GM06990 (cell line): ENCODE measurements around the gene LAMB1.

Source experiments
- DNase-seq: peaks from one replicate; pipeline ENCODE4 v3.0.0-alpha.2; 2011; ENCODE audit not compliant: insufficient read length; ENCODE audit errors: extremely low read depth
- H3K27me3 ChIP-seq: replicated peaks from 2 replicates; pipeline ENCODE4 v1.6.0; 2011; ENCODE audit warnings: low read length; ENCODE audit not compliant: control insufficient read depth, insufficient read depth
- H3K36me3 ChIP-seq: 2 replicates; pipeline ENCODE4 v1.5.1; 2011; ENCODE audit warnings: low read length; ENCODE audit not compliant: control insufficient read depth, insufficient read depth
- H3K4me3 ChIP-seq: replicated peaks from 2 replicates; pipeline ENCODE4 v1.5.1; 2011; ENCODE audit warnings: low read depth, mild to moderate bottlenecking, control low read depth, low read length
- TF ChIP-seq, protein P1 (sequence below): IDR thresholded peaks from 2 replicates; pipeline ENCODE4 v1.5.1; 2011; ENCODE audit warnings: low read length, control low read depth, mild to moderate bottlenecking, inconsistent platforms; ENCODE audit not compliant: insufficient read depth, poor library complexity, severe bottlenecking

The LAMB1 gene

DNA sequence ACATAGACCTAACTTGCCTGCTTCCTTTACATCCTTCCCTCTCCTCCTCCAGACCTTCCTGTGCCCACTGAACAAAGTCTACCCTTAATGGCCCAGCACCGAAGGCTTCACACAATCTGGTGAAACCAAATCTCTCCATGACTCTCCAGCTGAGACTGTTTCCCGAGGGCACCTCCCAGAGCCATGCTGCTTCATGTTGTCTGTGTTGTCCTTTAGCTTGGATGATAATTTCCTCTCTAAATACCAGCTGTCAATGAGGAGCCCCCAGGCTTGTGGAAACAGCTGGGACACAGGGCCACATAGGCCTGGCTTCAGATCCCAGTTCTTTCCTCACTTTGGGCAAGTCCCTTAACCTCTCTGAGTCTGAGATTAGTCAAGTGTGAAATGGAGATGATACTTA is 57.6 kb downstream of the LAMB1 start:
- H3K36me3 ChIP-seq: no peaks in the 10 kb centered on the region
- TF ChIP-seq, protein P1, sequence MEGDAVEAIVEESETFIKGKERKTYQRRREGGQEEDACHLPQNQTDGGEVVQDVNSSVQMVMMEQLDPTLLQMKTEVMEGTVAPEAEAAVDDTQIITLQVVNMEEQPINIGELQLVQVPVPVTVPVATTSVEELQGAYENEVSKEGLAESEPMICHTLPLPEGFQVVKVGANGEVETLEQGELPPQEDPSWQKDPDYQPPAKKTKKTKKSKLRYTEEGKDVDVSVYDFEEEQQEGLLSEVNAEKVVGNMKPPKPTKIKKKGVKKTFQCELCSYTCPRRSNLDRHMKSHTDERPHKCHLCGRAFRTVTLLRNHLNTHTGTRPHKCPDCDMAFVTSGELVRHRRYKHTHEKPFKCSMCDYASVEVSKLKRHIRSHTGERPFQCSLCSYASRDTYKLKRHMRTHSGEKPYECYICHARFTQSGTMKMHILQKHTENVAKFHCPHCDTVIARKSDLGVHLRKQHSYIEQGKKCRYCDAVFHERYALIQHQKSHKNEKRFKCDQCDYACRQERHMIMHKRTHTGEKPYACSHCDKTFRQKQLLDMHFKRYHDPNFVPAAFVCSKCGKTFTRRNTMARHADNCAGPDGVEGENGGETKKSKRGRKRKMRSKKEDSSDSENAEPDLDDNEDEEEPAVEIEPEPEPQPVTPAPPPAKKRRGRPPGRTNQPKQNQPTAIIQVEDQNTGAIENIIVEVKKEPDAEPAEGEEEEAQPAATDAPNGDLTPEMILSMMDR: no peak

DNA sequence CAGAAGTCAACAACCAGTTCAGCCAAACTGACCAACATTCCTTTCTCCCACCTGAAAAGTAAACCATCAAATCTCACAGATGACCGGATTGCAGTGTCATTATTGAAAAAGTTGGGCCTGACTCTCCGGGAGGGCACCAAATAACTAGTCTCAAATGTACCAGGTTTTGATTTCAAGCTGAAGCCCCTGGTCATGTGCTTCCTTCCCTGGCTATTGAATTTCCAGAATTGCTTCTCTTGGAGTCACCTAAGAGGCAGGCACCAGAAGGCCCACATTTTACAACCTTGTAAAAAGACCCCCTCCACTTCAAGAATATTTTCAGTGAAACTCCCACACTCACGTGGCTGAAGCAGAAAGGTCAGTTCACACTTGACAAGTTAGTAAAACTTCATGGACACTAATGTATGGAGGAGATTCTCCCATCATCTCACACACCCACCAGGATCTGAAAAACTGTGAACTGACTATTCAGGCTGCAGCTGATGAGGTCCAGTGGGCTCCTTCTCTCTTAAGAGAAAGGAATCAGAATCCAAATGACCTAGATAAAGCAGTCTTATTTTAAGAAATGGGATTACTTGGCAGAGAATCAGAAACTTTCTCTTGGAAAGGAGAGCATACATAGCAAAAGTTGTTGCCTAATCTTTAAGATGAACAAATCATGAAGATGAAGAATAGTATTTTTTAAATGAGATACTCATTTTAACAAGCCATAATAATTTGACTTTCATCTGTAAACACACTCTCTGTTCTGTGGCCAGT is 58.4 kb downstream of the LAMB1 start:
- no peak overlapping the region for H3K4me3 ChIP-seq
- no peaks in the 10 kb centered on the region for H3K36me3 ChIP-seq
- TF ChIP-seq, protein P1: no peak

More for the DNA sequence above, 57.6 kb downstream of the LAMB1 start:
- no peak overlapping the region for H3K4me3 ChIP-seq
- no peaks in the 10 kb centered on the region for H3K27me3 ChIP-seq
- DNase-seq: no peak

DNA sequence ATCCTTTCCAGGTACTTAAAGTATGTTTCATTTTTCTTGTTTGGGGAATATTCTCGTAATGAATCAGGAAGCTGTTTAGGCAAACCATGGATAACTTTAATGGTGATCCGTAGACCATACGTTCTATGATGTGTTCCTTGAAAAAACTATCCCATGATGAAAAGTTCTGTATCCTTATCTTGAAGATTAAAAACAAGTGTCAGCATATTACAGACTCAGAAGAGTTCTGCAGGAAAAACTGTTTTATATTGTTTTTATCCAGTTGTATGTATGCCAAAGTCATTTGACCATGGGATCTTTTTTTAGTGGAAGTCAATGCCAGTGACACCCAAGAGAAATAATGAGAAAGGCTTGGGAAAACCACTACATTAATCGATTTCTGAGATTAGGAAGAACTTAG is 59.9 kb downstream of the LAMB1 start:
- TF ChIP-seq, protein P1: no peak
- no peaks in the 10 kb centered on the region for H3K27me3 ChIP-seq
- DNase-seq: no peak

More for the DNA sequence above, 58.4 kb downstream of the LAMB1 start:
- H3K27me3 ChIP-seq: no peaks in the 10 kb centered on the region
- DNase-seq: no peak

DNA sequence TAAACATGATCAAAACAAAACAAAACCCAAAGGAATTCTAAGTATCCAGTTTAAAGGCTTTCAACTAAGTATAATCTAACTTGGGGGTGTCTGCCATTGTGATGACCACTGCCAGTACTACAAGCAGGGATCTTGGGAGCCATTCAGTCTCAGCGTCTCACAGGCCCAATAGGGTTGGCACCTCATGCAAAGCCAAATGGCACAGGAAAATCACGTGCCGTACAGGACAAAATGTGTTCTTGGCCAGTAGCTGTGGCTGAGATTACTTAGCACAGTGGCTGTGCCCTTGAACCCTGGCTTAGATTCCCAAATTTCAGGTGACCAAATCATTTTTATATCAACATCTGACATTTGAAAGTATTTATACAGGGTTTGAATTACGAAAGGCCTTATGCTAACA is 62.0 kb downstream of the LAMB1 start:
- TF ChIP-seq, protein P1: no peak
- DNase-seq: no peak
- H3K36me3 ChIP-seq: peaks cover 3% of the 10 kb centered on the region
- no peak overlapping the region for H3K4me3 ChIP-seq
- H3K27me3 ChIP-seq: no peaks in the 10 kb centered on the region

More for the DNA sequence above, 59.9 kb downstream of the LAMB1 start:
- Histone ChIP-seq H3K36me3 (peaks cover 3% of the 10 kb centered on the region), H3K4me3 (no peak overlapping the region)

DNA sequence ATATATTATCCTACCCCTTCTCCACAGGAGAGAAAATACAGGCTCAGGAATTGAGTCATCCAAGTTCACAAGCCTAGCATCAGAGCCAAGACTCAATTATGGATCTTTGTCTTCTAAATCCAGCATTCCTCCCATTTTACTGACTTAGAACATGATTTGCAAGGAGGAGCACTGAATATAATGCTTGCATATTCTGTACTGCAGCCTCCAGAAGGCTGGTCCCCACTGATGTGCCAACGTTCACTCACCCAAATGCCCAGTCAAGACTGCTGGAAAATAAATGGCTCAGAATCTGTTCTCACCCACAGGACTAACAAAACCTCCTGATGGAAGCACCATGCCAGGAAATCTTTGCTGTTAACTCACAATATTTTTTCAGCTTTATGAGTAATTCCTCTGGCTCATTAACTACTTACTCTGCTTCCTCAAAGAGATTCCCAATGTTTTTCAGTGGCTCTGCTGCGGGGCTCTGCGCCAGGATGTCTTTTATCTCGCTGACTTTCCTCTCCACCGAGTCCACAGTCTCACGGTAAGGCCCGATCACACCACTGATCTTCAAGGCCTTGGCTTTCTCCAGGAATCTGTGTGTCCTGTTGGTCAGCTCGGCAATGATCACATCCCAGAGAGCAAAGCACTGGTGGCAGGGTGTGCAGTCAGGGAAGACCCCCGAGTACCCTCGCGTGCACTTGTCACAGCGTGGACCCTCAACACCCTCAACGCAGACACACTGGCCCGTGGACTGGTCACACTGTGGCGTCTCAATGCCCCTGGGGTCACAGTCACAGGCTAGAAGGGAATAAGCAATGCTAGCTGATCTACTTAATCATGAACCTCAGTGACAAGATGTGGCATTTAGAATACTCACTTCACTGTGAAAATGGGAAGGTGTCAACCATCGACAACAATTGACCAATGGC is 63.1 kb downstream of the LAMB1 start:
- no peak overlapping the region for H3K4me3 ChIP-seq
- DNase-seq: no peak
- peaks cover 3% of the 10 kb centered on the region for H3K36me3 ChIP-seq
- TF ChIP-seq, protein P1: no peak
- no peaks in the 10 kb centered on the region for H3K27me3 ChIP-seq
